SK-N-SH (cell line): ENCODE data around the gene COP1.

ENCODE experiments used
- CTCF ChIP-seq: fragments of 200-600 bp; sonication (generic); IDR thresholded peaks from 2 replicates; pipeline ENCODE4 v1.6.1; 2017; ENCODE audit warnings: antibody characterized with exemption, mild to moderate bottlenecking, moderate library complexity
- MAX ChIP-seq: IDR thresholded peaks from 2 replicates; pipeline ENCODE4 v1.4.0; 2012; ENCODE audit warnings: low read depth

GRCh38 chr1:176142973-176143372, 64.1 kb downstream of the COP1 start:
- TF ChIP-seq CTCF: no peak
- TF ChIP-seq MAX: no peak
